MG63 (cell line): ENCODE data around the gene METTL25. TPM values are rescaled to one million over a fixed set of nuclear protein-coding genes. Genes with fewer than 3 reads are reported as not detected.

ENCODE experiments used
- DNase-seq: peaks from one replicate; pipeline ENCODE4 v3.0.0-alpha.2; 2020
- H3K27me3 ChIP-seq: fragments of 250-450 bp; sonication (Bioruptor Pico); 2 replicates; pipeline ENCODE4 v1.5.1; 2020; ENCODE audit warnings: mild to moderate bottlenecking, moderate library complexity
- H3K36me3 ChIP-seq: fragments of 250-450 bp; sonication (Bioruptor Pico); 2 replicates; pipeline ENCODE4 v1.5.1; 2020; ENCODE audit warnings: mild to moderate bottlenecking, moderate library complexity
- H3K4me3 ChIP-seq: fragments of 250-450 bp; sonication (Bioruptor Pico); 2 replicates; pipeline ENCODE4 v1.5.1; 2020; ENCODE audit warnings: mild to moderate bottlenecking, moderate library complexity
- H3K9me3 ChIP-seq: fragments of 250-450 bp; sonication (Bioruptor Pico); 2 replicates; pipeline ENCODE4 v1.5.1; 2020; ENCODE audit warnings: mild to moderate bottlenecking, moderate library complexity
- total RNA-seq: library from RNA; depleted of rRNA; stranded (reverse); fragments of >200 nt; shearing (Covaris generic); gene quantifications from 2 replicates; pipeline ENCODE4 v1.2.3, GENCODE V29; 2014; ENCODE audit warnings: low replicate concordance

METTL25 gene
- total RNA-seq, 1 experiment from 2014 or later, result 4.0 TPM

- Histone ChIP-seq H3K36me3 (no peaks in the 10 kb centered on the region), H3K4me3 (no peak overlapping the region), H3K9me3 (no peaks in the 10 kb centered on the region), H3K27me3 (no peaks in the 10 kb centered on the region)
- no peak for DNase-seq
These were observed 121.2 kb downstream of the METTL25 start for GRCh38 chr12:82479511-82479910.

- DNase-seq, result no peak
- Histone ChIP-seq H3K27me3 (no peaks in the 10 kb centered on the region), H3K36me3 (no peaks in the 10 kb centered on the region), H3K4me3 (no peak overlapping the region), H3K9me3 (no peaks in the 10 kb centered on the region)
These were observed 122.3 kb downstream of the METTL25 start for GRCh38 chr12:82480606-82481005.

- H3K36me3 ChIP-seq, result no peaks in the 10 kb centered on the region
- no peak overlapping the region for H3K4me3 ChIP-seq
- no peak for DNase-seq
- no peaks in the 10 kb centered on the region for H3K9me3 ChIP-seq
- H3K27me3 ChIP-seq, result no peaks in the 10 kb centered on the region
These were observed 123.6 kb downstream of the METTL25 start for GRCh38 chr12:82481954-82482353.

GRCh38 chr12:82486524-82487235 is 128.4 kb downstream of the METTL25 start:
- DNase-seq, result no peak
- Histone ChIP-seq H3K27me3 (no peaks in the 10 kb centered on the region), H3K9me3 (no peaks in the 10 kb centered on the region), H3K36me3 (no peaks in the 10 kb centered on the region), H3K4me3 (no peak overlapping the region)

- no peaks in the 10 kb centered on the region for H3K36me3 ChIP-seq
- no peaks in the 10 kb centered on the region for H3K27me3 ChIP-seq
- H3K4me3 ChIP-seq, result no peak overlapping the region
- DNase-seq, result no peak
- no peaks in the 10 kb centered on the region for H3K9me3 ChIP-seq
These were observed 146.1 kb downstream of the METTL25 start for GRCh38 chr12:82504409-82504808.

GRCh38 chr12:82505150-82505549 is 146.8 kb downstream of the METTL25 start:
- DNase-seq, result no peak
- H3K36me3 ChIP-seq, result no peaks in the 10 kb centered on the region
- H3K9me3 ChIP-seq, result no peaks in the 10 kb centered on the region
- H3K4me3 ChIP-seq, result no peak overlapping the region
- H3K27me3 ChIP-seq, result no peaks in the 10 kb centered on the region

GRCh38 chr12:82507686-82508085 is 149.4 kb downstream of the METTL25 start:
- no peaks in the 10 kb centered on the region for H3K36me3 ChIP-seq
- DNase-seq, result no peak

GRCh38 chr12:82510386-82510785 is 152.1 kb downstream of the METTL25 start:
- no peaks in the 10 kb centered on the region for H3K27me3 ChIP-seq
- H3K36me3 ChIP-seq, result no peaks in the 10 kb centered on the region
- no peaks in the 10 kb centered on the region for H3K9me3 ChIP-seq
- no peak overlapping the region for H3K4me3 ChIP-seq
- DNase-seq, result no peak

More at GRCh38 chr12:82507686-82508085, 149.4 kb downstream of the METTL25 start:
- Histone ChIP-seq H3K9me3 (no peaks in the 10 kb centered on the region), H3K27me3 (no peaks in the 10 kb centered on the region), H3K4me3 (no peak overlapping the region)

- DNase-seq, result no peak
- H3K36me3 ChIP-seq, result no peaks in the 10 kb centered on the region
- no peak overlapping the region for H3K4me3 ChIP-seq
- H3K27me3 ChIP-seq, result no peaks in the 10 kb centered on the region
- H3K9me3 ChIP-seq, result no peaks in the 10 kb centered on the region
These were observed 156.6 kb downstream of the METTL25 start for GRCh38 chr12:82514880-82515279.

- H3K27me3 ChIP-seq, result no peaks in the 10 kb centered on the region
- no peak for DNase-seq
- no peaks in the 10 kb centered on the region for H3K36me3 ChIP-seq
- no peak overlapping the region for H3K4me3 ChIP-seq
- H3K9me3 ChIP-seq, result no peaks in the 10 kb centered on the region
These were observed 157.3 kb downstream of the METTL25 start for GRCh38 chr12:82515652-82516051.

- no peaks in the 10 kb centered on the region for H3K9me3 ChIP-seq
- H3K4me3 ChIP-seq, result no peak overlapping the region
- H3K27me3 ChIP-seq, result no peaks in the 10 kb centered on the region
- peak; percentile 5 for DNase-seq
- H3K36me3 ChIP-seq, result no peaks in the 10 kb centered on the region
These were observed 158.7 kb downstream of the METTL25 start for GRCh38 chr12:82517027-82517426.

- DNase-seq, result no peak
- H3K4me3 ChIP-seq, result no peak overlapping the region
- H3K9me3 ChIP-seq, result no peaks in the 10 kb centered on the region
- no peaks in the 10 kb centered on the region for H3K27me3 ChIP-seq
- no peaks in the 10 kb centered on the region for H3K36me3 ChIP-seq
These were observed 159.5 kb downstream of the METTL25 start for GRCh38 chr12:82517808-82518207.

GRCh38 chr12:82519510-82519909 is 161.2 kb downstream of the METTL25 start:
- Histone ChIP-seq H3K4me3 (no peak overlapping the region), H3K9me3 (no peaks in the 10 kb centered on the region), H3K36me3 (no peaks in the 10 kb centered on the region), H3K27me3 (no peaks in the 10 kb centered on the region)
- no peak for DNase-seq

- Histone ChIP-seq H3K27me3 (no peaks in the 10 kb centered on the region), H3K36me3 (no peaks in the 10 kb centered on the region), H3K9me3 (no peaks in the 10 kb centered on the region), H3K4me3 (no peak overlapping the region)
- DNase-seq, result no peak
These were observed 164.0 kb downstream of the METTL25 start for GRCh38 chr12:82522285-82522684.

- Histone ChIP-seq H3K36me3 (no peaks in the 10 kb centered on the region), H3K4me3 (no peak overlapping the region), H3K27me3 (no peaks in the 10 kb centered on the region), H3K9me3 (no peaks in the 10 kb centered on the region)
- DNase-seq, result no peak
These were observed 164.4 kb downstream of the METTL25 start for GRCh38 chr12:82522762-82523161.

- Histone ChIP-seq H3K27me3 (no peaks in the 10 kb centered on the region), H3K36me3 (no peaks in the 10 kb centered on the region), H3K9me3 (no peaks in the 10 kb centered on the region), H3K4me3 (no peak overlapping the region)
- DNase-seq, result no peak
These were observed 165.7 kb downstream of the METTL25 start for GRCh38 chr12:82523996-82524395.

- H3K4me3 ChIP-seq, result no peak overlapping the region
- H3K9me3 ChIP-seq, result no peaks in the 10 kb centered on the region
- H3K36me3 ChIP-seq, result no peaks in the 10 kb centered on the region
- no peaks in the 10 kb centered on the region for H3K27me3 ChIP-seq
- DNase-seq, result no peak
These were observed 166.3 kb downstream of the METTL25 start for GRCh38 chr12:82524641-82525040.

- Histone ChIP-seq H3K9me3 (no peaks in the 10 kb centered on the region), H3K4me3 (no peak overlapping the region), H3K27me3 (no peaks in the 10 kb centered on the region), H3K36me3 (no peaks in the 10 kb centered on the region)
- DNase-seq, result no peak
These were observed 167.3 kb downstream of the METTL25 start for GRCh38 chr12:82525616-82526015.
